NCI-H1417 treated with DMSO at 0.1 percent for 48 hours (cell line): Measurements from ENCODE around the gene RAP1A.
"Not testable (repeated sequence)": the region's sequence is repeated elsewhere in the genome, so short reads cannot be mapped to it uniquely, and the experiment has no call there.

Experiments
- DNase-seq: peaks from one replicate; lab custom pipeline; 2025; lab: John Stamatoyannopoulos, UW

The RAP1A gene

GRCh38 chr1:111598544-111598943, 21.0 kb upstream of the RAP1A start:
- no peak for DNase-seq

GRCh38 chr1:111599781-111600693, 19.6 kb upstream of the RAP1A start:
- DNase-seq, result no peak

- no peak for DNase-seq
These were observed 18.7 kb upstream of the RAP1A start for GRCh38 chr1:111600886-111601386.

- DNase-seq, result no peak
These were observed 17.3 kb upstream of the RAP1A start for GRCh38 chr1:111602302-111602701.

- DNase-seq, result no peak
These were observed 16.6 kb upstream of the RAP1A start for GRCh38 chr1:111602974-111603373.

GRCh38 chr1:111603979-111604378, 15.6 kb upstream of the RAP1A start:
- DNase-seq, result no peak

- DNase-seq, result no peak
These were observed 14.7 kb upstream of the RAP1A start for GRCh38 chr1:111604931-111605330.

- DNase-seq, result no peak
These were observed 14.0 kb upstream of the RAP1A start for GRCh38 chr1:111605576-111605975.

- not testable (repeated sequence) for DNase-seq
These were observed 13.0 kb upstream of the RAP1A start for GRCh38 chr1:111606457-111607215.

- not testable (repeated sequence) for DNase-seq
These were observed 11.1 kb upstream of the RAP1A start for GRCh38 chr1:111608528-111608927.

- DNase-seq, result no peak
These were observed 7.6 kb upstream of the RAP1A start for GRCh38 chr1:111611986-111612385.

- no peak for DNase-seq
These were observed 3.5 kb upstream of the RAP1A start for GRCh38 chr1:111615870-111616715.

- no peak for DNase-seq
These were observed 1.5 kb upstream of the RAP1A start for GRCh38 chr1:111618081-111618480.

GRCh38 chr1:111618961-111619634, 491 bp upstream of the RAP1A start:
- DNase-seq, result no peak

- DNase-seq, result no peak
These were observed 917 bp downstream of the RAP1A start for GRCh38 chr1:111620441-111620971.

- DNase-seq, result no peak
These were observed 1.5 kb downstream of the RAP1A start for GRCh38 chr1:111621050-111621449.

GRCh38 chr1:111622166-111622565, 2.6 kb downstream of the RAP1A start:
- DNase-seq, result no peak

- DNase-seq, result no peak
These were observed 4.8 kb downstream of the RAP1A start for GRCh38 chr1:111624382-111624781.

- DNase-seq, result no peak
These were observed 5.7 kb downstream of the RAP1A start for GRCh38 chr1:111625276-111625675.

- DNase-seq, result no peak
These were observed 8.6 kb downstream of the RAP1A start for GRCh38 chr1:111628153-111628552.
